ENCODE data around the gene PBX3. TPM values are rescaled to one million over a fixed set of nuclear protein-coding genes. Genes with fewer than 3 reads are reported as not detected.

Gene PBX3
- total RNA-seq, 1 donor from 2014 or later = 82.3 TPM

- intact Hi-C loops (cut with DNase I) = no loop called here
- Histone ChIP-seq H3K4me1 (no peaks in the 10 kb centered on the region), H3K4me3 (no peak overlapping the region), H3K27me3 (no peaks in the 10 kb centered on the region), H3K36me3 (no peaks in the 10 kb centered on the region), H3K27ac (no peak overlapping the region), H3K9me3 (no peaks in the 10 kb centered on the region)
- no peak for DNase-seq (ENCODE audit: extremely low spot score in 2 of 2)
- TF ChIP-seq POLR2A (IDR thresholded peaks at IDR 0.05) (no peak), POLR2AphosphoS5 (IDR thresholded peaks at IDR 0.05; ENCODE audit: insufficient read depth in 1 of 2, low read depth in 1 of 2) (no peak), CTCF (IDR thresholded peaks at IDR 0.05) (no peak)
These were observed 242.5 kb downstream of the PBX3 start for GRCh38 chr9:125989524-125990180.

- intact Hi-C loops (cut with DNase I) = no loop called here
- Histone ChIP-seq H3K27me3 (no peaks in the 10 kb centered on the region), H3K36me3 (no peaks in the 10 kb centered on the region), H3K9me3 (no peaks in the 10 kb centered on the region), H3K4me1 (no peaks in the 10 kb centered on the region), H3K27ac (no peak overlapping the region), H3K4me3 (no peak overlapping the region)
- TF ChIP-seq POLR2A (IDR thresholded peaks at IDR 0.05) (no peak), POLR2AphosphoS5 (IDR thresholded peaks at IDR 0.05; ENCODE audit: insufficient read depth in 1 of 2, low read depth in 1 of 2) (no peak), CTCF (IDR thresholded peaks at IDR 0.05) (no peak)
- DNase-seq (ENCODE audit: extremely low spot score in 2 of 2) = no peak
These were observed 243.1 kb downstream of the PBX3 start for GRCh38 chr9:125990186-125990792.

GRCh38 chr9:125990793-125991220 is 243.6 kb downstream of the PBX3 start:
- TF ChIP-seq POLR2AphosphoS5 (IDR thresholded peaks at IDR 0.05; ENCODE audit: insufficient read depth in 1 of 2, low read depth in 1 of 2) (no peak), POLR2A (IDR thresholded peaks at IDR 0.05) (no peak), CTCF (IDR thresholded peaks at IDR 0.05) (no peak)
- no peak for DNase-seq (ENCODE audit: extremely low spot score in 2 of 2)
- H3K27me3 ChIP-seq = no peaks in the 10 kb centered on the region
- H3K4me1 ChIP-seq = no peaks in the 10 kb centered on the region
- no peak overlapping the region for H3K27ac ChIP-seq
- intact Hi-C loops (cut with DNase I) = no loop called here
- H3K4me3 ChIP-seq = no peak overlapping the region
- H3K36me3 ChIP-seq = no peaks in the 10 kb centered on the region
- no peaks in the 10 kb centered on the region for H3K9me3 ChIP-seq

- no peak for DNase-seq (ENCODE audit: extremely low spot score in 2 of 2)
- TF ChIP-seq CTCF (IDR thresholded peaks at IDR 0.05) = no peak
- TF ChIP-seq POLR2AphosphoS5 (IDR thresholded peaks at IDR 0.05; ENCODE audit: insufficient read depth in 1 of 2, low read depth in 1 of 2) = no peak
- no peak for TF ChIP-seq POLR2A (IDR thresholded peaks at IDR 0.05)
- H3K27ac ChIP-seq = no peak overlapping the region
- no peaks in the 10 kb centered on the region for H3K9me3 ChIP-seq
- intact Hi-C loops (cut with DNase I) = no loop called here
- no peaks in the 10 kb centered on the region for H3K4me1 ChIP-seq
- H3K36me3 ChIP-seq = no peaks in the 10 kb centered on the region
- no peak overlapping the region for H3K4me3 ChIP-seq
- H3K27me3 ChIP-seq = no peaks in the 10 kb centered on the region
These were observed 244.8 kb downstream of the PBX3 start for GRCh38 chr9:125991886-125992529.

- no peaks in the 10 kb centered on the region for H3K36me3 ChIP-seq
- H3K9me3 ChIP-seq = no peaks in the 10 kb centered on the region
- no peaks in the 10 kb centered on the region for H3K4me1 ChIP-seq
- intact Hi-C loops (cut with DNase I) = no loop called here
- H3K27ac ChIP-seq = no peak overlapping the region
- no peaks in the 10 kb centered on the region for H3K27me3 ChIP-seq
- no peak for DNase-seq (ENCODE audit: extremely low spot score in 2 of 2)
- no peak overlapping the region for H3K4me3 ChIP-seq
- TF ChIP-seq CTCF (IDR thresholded peaks at IDR 0.05) = no peak
- no peak for TF ChIP-seq POLR2AphosphoS5 (IDR thresholded peaks at IDR 0.05; ENCODE audit: insufficient read depth in 1 of 2, low read depth in 1 of 2)
- TF ChIP-seq POLR2A (IDR thresholded peaks at IDR 0.05) = no peak
These were observed 245.4 kb downstream of the PBX3 start for GRCh38 chr9:125992557-125992956.
